ENCODE results near the gene MAP4K4.

Gene MAP4K4

DNA sequence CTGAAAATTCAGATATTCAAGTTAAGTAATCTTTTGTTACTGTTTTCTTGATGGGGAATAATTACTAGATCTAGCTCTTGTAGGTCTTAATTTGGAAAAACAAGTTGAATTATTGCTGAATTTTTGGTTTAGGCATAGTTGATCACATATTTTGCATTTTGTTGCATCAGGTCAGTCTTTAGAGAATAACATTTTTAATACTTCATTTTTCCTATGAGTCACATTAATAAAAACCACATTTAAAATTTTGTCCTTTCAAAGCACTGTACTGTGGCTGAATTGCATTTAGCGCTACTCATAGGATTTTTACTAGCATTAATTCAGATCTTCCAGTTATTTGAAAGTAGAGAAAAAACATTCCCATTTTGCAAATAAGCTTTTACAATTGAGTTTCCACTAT, 23.2 kb downstream of the MAP4K4 start:
- in situ Hi-C loops (cut with MboI; ENCODE audit: low pct_unique_long_range_greater_than_20kb, low sequenced_read_pairs, unreplicated experiment): no loop called here
- DNase-seq (ENCODE audit: low spot score): no peak
- TF ChIP-seq, protein P1, sequence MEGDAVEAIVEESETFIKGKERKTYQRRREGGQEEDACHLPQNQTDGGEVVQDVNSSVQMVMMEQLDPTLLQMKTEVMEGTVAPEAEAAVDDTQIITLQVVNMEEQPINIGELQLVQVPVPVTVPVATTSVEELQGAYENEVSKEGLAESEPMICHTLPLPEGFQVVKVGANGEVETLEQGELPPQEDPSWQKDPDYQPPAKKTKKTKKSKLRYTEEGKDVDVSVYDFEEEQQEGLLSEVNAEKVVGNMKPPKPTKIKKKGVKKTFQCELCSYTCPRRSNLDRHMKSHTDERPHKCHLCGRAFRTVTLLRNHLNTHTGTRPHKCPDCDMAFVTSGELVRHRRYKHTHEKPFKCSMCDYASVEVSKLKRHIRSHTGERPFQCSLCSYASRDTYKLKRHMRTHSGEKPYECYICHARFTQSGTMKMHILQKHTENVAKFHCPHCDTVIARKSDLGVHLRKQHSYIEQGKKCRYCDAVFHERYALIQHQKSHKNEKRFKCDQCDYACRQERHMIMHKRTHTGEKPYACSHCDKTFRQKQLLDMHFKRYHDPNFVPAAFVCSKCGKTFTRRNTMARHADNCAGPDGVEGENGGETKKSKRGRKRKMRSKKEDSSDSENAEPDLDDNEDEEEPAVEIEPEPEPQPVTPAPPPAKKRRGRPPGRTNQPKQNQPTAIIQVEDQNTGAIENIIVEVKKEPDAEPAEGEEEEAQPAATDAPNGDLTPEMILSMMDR (IDR thresholded peaks at IDR 0.05; ENCODE audit: extremely low read depth, insufficient read depth, missing control alignments): no peak

DNA sequence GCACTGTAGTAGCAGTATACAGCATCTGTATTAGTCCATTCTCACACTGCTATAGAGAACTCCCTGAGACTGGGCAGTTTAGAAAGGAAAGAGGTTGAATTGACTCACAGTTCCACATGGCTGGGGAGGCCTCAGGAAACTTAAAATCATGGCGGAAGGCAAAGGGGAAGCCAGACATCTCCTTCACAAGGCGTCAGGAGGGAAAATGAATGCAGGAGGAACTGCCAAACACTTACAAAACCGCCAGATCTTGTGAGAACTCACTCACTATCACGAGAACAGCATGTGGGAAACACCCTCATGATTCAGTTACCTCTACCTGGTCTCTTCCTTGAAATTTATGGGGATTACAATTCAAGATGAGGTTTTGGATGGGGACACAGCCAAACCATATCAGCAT, 25.4 kb downstream of the MAP4K4 start:
- DNase-seq (ENCODE audit: low spot score): no peak
- TF ChIP-seq, protein P1 (IDR thresholded peaks at IDR 0.05; ENCODE audit: extremely low read depth, insufficient read depth, missing control alignments): no peak
- in situ Hi-C loops (cut with MboI; ENCODE audit: low pct_unique_long_range_greater_than_20kb, low sequenced_read_pairs, unreplicated experiment): no loop called here

DNA sequence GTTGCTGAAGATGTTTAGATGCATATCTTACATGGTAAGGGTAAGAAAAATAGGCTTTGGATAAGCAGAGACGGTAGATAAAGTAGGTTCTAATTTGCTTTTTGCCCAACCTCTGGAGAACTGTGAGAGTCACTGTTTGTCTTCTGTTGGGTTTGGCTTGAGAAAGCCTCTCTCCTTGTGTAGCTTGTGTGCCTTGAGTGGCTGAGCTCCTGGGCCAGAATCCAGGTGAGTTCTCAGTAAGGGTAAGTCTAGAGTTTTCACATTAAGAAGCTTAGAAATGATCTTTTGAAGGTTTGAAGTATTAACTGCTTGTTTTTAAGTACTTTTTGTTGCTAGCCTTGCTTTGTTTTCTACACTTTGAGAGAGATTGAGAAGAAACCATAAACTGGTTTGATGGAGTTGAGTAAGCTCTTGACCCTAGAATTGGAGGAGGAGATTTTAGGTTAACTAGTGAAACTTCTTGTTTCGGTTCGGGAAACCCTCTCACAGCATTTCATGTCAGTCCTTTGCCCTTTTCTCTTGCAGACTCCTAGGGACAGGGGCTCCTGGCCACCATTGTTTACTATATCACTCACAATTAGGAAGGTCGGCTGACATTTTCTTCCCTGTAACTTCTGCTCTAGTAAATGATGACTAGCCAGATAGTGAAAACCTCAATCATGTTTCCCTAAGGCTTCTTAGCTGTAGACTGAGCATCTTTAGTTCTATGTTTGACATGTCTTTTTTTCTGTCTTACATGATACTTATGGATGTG, 26.0 kb downstream of the MAP4K4 start:
- DNase-seq (ENCODE audit: low spot score): no peak
- TF ChIP-seq, protein P1 (IDR thresholded peaks at IDR 0.05; ENCODE audit: extremely low read depth, insufficient read depth, missing control alignments): no peak
- in situ Hi-C loops (cut with MboI; ENCODE audit: low pct_unique_long_range_greater_than_20kb, low sequenced_read_pairs, unreplicated experiment): no loop called here

DNA sequence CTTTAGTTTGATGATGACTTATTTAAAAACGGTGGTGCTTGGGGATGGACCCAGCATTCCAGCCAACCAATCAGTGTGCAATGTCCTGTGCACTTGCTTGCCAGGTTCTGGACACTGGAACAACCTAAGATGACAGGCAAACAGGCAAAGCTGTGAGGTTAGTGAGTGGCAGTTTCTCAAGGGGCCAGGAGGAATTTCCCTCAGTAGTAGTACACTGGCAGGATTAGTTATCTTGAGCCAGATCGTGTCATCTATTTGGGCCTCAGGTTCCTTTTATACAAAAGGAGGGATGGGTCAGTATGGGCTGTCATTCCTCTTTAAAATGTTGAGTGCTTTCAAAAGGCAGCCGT, 26.6 kb downstream of the MAP4K4 start:
- in situ Hi-C loops (cut with MboI; ENCODE audit: low pct_unique_long_range_greater_than_20kb, low sequenced_read_pairs, unreplicated experiment): no loop called here
- TF ChIP-seq, protein P1 (IDR thresholded peaks at IDR 0.05; ENCODE audit: extremely low read depth, insufficient read depth, missing control alignments): no peak
- no peak for DNase-seq (ENCODE audit: low spot score)

DNA sequence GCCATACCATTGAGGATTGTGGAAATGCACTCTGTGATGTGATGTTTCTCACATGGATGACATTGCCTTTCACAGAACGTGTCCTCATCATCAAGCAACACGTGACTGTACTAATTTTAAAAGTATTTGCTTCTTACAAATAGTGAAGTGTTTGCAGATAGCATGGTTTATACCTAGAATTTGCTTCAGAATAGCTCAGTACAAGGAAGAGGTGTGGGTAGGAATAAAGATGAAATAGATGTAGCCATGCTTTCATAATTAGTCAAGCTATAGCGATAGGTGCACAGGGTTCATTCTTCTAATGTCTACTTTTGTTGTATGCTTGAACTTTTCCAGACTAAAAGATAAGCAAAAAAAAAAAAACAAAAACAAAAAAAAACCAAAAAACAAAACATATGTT, 27.5 kb downstream of the MAP4K4 start:
- TF ChIP-seq, protein P1 (IDR thresholded peaks at IDR 0.05; ENCODE audit: extremely low read depth, insufficient read depth, missing control alignments): no peak
- in situ Hi-C loops (cut with MboI; ENCODE audit: low pct_unique_long_range_greater_than_20kb, low sequenced_read_pairs, unreplicated experiment): no loop called here
- no peak for DNase-seq (ENCODE audit: low spot score)

DNA sequence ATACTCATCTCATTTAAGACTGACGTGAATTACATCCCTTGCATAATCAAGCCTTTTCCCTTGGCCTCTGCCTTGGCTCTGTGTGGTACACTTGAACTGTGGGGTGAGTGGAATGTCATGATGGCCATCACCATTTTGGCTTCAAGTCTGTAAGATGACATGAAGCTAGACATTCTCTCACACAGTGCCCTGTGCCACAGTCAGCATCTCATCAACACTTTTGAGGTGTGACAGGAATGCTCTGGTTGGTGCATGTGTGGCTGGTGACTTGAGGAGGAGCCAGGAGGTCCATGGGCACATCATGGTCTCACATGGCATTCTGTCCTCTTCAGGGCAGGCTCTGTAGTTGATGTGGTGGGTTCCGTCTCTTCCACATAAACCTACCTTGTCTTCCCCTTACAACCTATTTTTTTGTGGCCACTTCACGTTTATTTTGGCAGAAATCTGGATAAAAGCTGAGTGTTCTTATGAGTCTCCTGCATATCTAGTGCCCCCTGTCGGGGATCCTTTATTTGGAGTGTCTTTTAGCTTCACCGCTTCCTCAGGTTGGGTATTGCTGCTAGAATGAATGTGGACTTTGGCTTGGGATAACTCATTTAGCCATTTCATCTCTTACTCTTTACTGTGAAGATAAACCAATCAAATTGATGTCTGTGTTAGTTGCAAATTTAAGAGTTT, 28.1 kb downstream of the MAP4K4 start:
- TF ChIP-seq, protein P1 (IDR thresholded peaks at IDR 0.05; ENCODE audit: extremely low read depth, insufficient read depth, missing control alignments): peak; percentile 27
- in situ Hi-C loops (cut with MboI; ENCODE audit: low pct_unique_long_range_greater_than_20kb, low sequenced_read_pairs, unreplicated experiment): no loop called here
- DNase-seq (ENCODE audit: low spot score): no peak

All from GM13977 (cell line).